ENCODE data around the gene NDUFB10.

DNA sequence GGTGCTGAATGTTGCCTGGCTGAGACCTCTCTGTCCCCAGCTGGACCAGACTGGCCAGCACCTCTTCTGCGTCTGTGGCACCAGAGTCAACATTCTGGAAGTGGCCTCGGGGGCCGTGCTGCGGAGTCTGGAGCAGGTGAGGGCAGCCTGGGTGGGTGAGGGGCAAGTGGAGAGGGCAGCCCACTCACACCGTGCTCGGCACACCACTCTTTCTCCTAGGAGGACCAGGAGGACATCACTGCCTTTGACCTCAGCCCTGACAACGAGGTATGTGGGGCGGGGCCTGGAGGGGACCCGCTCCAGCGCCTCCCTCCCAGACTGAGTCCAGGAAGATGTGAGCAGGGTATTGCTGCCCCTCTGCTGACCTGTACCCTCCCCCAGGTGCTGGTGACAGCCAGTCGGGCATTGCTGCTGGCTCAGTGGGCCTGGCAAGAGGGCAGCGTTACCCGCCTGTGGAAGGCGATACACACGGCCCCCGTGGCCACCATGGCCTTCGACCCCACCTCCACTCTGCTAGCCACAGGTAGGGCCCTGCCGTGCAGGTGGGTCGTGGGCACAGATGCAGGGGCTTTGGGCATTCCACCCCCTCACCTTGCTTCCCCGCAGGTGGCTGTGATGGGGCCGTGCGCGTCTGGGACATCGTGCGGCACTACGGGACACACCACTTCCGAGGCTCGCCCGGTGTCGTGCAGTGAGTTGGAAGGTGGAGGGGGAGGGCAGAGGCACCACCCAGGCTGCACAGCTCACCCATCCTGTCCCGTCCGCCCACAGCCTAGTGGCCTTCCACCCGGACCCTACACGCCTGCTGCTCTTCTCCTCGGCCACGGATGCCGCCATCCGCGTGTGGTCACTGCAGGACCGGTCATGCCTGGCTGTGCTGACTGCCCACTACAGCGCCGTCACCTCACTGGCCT, 15.1 kb downstream of the NDUFB10 start:
- no peak for TF ChIP-seq POLR2AphosphoS5 (IDR thresholded peaks at IDR 0.05; ENCODE audit: low read depth, low read length)
- no peak for TF ChIP-seq SIN3A (IDR thresholded peaks at IDR 0.05; ENCODE audit: borderline replicate concordance, insufficient read depth, low read length)
- TF ChIP-seq, protein P1, sequence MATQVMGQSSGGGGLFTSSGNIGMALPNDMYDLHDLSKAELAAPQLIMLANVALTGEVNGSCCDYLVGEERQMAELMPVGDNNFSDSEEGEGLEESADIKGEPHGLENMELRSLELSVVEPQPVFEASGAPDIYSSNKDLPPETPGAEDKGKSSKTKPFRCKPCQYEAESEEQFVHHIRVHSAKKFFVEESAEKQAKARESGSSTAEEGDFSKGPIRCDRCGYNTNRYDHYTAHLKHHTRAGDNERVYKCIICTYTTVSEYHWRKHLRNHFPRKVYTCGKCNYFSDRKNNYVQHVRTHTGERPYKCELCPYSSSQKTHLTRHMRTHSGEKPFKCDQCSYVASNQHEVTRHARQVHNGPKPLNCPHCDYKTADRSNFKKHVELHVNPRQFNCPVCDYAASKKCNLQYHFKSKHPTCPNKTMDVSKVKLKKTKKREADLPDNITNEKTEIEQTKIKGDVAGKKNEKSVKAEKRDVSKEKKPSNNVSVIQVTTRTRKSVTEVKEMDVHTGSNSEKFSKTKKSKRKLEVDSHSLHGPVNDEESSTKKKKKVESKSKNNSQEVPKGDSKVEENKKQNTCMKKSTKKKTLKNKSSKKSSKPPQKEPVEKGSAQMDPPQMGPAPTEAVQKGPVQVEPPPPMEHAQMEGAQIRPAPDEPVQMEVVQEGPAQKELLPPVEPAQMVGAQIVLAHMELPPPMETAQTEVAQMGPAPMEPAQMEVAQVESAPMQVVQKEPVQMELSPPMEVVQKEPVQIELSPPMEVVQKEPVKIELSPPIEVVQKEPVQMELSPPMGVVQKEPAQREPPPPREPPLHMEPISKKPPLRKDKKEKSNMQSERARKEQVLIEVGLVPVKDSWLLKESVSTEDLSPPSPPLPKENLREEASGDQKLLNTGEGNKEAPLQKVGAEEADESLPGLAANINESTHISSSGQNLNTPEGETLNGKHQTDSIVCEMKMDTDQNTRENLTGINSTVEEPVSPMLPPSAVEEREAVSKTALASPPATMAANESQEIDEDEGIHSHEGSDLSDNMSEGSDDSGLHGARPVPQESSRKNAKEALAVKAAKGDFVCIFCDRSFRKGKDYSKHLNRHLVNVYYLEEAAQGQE (IDR thresholded peaks at IDR 0.05; ENCODE audit: insufficient read depth in 1 of 2, low read depth in 2 of 2, low read length in 2 of 2): no peak

All from PFSK-1 (cell line).